Right kidney (tissue), 1 donor: ENCODE measurements around the gene IPP.
A peak's percentile ranks its signal among the peaks of the same experiment; 100 is the strongest.
"Not testable (repeated sequence)": the region's sequence is repeated elsewhere in the genome, so short reads cannot be mapped to it uniquely, and the experiment has no call there.

Experiments
- DNase-seq: peaks from one replicate; pipeline ENCODE4 v3.0.0-alpha.2; 2016

Gene IPP

DNA sequence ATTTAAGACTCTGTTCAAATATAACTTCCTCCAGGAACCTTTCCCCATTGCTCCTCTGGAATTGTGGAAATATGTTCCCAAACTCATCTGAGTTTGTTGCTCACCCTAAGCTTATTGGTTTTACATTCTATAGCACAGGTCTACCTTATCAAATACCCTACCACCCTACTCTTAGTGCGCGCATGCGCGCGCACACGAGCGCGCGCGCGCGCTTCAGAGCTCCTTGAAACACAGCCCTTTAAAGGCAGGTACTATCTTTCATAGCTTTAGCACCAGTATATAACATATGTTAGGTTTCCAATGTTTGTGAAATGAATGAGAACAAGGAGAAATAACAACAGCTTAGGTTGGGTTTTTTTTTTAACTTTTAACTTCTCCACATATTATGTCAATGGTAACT lies 3.5 kb downstream of the IPP start:
- DNase-seq: no peak

DNA sequence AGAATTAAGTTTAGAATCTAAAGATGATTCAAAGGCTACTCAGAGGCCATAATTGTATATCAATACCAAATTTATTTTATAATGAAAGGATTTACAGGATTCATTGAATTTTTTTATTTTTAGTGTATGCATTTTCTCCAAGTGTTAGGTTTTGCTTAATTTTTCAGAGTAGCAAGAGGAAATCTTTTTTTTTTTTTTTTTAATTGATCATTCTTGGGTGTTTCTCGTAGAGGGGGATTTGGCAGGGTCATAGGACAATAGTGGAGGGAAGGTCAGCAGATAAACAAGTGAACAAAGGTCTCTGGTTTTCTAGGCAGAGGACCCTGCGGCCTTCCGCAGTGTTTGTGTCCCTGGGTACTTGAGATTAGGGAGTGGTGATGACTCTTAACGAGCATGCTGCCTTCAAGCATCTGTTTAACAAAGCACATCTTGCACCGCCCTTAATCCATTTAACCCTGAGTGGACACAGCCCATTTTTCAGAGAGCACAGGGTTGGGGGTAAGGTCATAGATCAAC lies 10.8 kb downstream of the IPP start:
- not testable (repeated sequence) for DNase-seq

- DNase-seq: no peak
These were observed 11.3 kb downstream of the IPP start for GRCh38 chr1:45739137-45739536.

GRCh38 chr1:45730780-45731319 lies 19.6 kb downstream of the IPP start:
- DNase-seq: no peak

- no peak for DNase-seq
These were observed 20.2 kb downstream of the IPP start for GRCh38 chr1:45730075-45730779.

DNA sequence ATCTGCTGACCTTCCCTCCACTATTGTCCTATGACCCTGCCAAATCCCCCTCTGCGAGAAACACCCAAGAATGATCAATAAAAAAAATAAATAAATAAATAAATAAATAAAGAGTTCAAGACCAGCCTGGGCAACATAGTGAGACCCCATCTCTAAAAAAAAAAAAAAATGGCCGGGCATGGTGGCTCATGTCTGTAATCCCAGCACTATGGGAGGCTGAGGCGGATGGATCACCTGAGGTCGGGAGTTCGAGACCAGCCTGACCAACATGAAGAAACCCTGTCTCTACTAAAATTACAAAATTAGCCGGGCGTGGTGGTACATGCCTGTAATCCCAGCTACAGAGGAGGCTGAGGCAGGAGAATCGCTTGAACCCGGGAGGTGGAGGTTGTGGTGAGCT lies 24.4 kb downstream of the IPP start:
- not testable (repeated sequence) for DNase-seq

DNA sequence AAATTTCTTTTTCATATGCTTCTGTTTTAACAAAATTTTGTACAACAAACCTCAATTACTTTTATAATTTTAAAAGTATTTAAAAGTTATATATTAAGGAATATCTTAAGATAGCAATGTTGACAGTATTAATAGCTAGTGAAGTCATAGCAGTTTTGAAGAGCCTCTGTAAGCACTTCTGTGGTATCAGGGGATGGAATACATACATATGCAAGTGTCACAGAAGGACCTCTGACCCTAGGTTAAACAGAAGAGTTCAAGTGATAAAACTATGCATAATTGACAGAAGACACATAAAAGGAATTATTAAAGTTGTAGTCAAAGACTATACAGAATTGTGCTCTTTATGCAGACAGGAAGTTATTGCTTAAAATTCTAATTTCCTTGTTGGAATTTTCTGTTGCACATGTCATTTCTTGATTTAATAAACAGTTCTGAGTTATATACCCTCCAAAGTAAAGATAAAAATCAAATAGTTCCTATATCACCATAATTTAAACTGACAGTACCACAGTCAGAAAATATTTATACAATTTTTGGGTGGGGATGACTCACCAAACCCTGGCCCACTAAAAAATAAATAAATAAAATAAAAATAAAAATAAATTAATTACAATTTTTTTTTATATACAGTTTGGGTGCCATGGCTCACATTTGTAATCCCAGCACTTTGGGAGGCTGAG lies 27.1 kb downstream of the IPP start:
- DNase-seq: no peak

DNA sequence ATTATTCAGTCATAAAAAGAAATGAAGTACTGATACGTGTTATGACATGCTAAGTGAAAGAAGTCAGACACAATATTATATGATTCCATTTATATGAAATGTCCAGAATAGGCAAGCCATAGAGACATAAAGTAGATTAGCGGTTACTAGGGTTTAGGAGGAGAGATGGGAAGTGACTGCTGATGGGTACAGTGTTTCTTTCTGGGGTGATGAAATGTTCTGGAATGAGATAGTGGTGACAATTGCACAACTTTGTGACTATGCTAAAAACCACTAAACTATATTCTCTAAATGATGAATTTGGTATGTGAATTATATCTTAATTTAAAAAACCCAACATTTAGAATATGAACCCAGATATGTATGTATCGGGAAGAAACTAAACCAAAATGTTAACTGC lies 27.6 kb downstream of the IPP start:
- DNase-seq: no peak

- DNase-seq: no peak
These were observed 29.2 kb downstream of the IPP start for GRCh38 chr1:45721207-45721606.

DNA sequence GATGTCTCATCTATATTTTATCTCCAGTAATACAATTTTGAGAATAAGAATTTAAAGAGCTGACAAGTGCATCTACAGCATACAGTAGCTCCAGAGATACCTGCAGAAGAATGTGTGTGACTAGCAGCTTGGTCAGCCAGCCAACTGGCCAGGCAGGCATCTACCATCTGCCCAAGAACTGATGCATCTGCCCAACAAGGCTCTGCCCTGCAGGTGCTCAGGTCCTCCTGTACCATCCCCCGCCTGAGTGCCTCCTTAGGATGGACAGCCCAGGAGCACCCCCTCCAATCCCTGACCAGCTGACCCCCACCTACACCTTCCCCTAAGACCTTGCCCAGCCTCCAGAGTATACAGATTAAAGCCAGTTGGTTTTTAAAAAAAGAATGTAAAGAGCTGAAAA lies 32.2 kb downstream of the IPP start:
- DNase-seq: no peak

DNA sequence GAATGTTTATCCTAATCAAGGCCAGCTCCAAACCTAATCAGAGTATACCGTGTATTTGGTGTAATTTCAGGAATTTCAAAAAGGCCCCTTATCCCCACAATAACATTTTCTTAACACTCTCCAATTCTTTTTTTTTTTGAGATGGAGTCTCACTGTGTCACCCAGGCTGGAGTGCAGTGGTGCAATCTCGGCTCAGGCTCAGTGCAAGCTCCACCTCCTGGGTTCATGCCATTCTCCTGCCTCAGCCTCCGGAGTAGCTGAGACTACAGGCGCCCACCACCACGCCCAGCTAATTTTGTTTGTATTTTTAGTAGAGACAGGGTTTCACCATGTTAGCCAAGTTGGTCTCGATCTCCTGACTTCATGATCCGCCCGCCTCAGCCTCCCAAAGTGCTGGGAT lies 33.1 kb downstream of the IPP start:
- DNase-seq: not testable (repeated sequence)

DNA sequence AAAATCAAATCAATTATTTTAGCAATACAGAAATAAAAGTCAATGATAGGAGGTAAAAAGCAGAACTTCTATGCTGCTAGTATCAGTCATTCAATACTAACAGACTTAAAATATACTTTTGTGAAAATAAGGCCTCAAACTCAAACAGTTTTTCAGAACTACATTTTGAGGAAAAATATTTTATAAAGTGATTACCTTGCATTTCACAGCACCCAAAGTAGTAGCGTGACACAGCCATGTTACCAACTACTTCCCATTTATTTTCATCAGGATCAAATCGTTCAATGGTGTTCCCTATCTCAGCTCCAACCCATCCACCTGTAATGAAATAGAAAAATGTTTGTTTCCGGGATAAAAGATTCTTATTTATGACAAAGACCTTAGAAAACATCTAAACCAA lies 33.8 kb downstream of the IPP start:
- no peak for DNase-seq

GRCh38 chr1:45713711-45714110 lies 36.7 kb downstream of the IPP start:
- DNase-seq: no peak

- DNase-seq: no peak
These were observed 45.8 kb downstream of the IPP start for GRCh38 chr1:45704637-45705036.

- DNase-seq: no peak
These were observed 55.6 kb downstream of the IPP start for GRCh38 chr1:45694823-45695222.

- DNase-seq: not testable (repeated sequence)
These were observed 56.6 kb downstream of the IPP start for GRCh38 chr1:45693811-45694210.

GRCh38 chr1:45687754-45688740 lies 62.4 kb downstream of the IPP start, which contains the start of gene TMEM69:
Gene TMEM69 (plus strand): TSS chr1:45688181. CDS start chr1:45691069, 2,888 bp downstream.
- peak; percentile 92 for DNase-seq

GRCh38 chr1:45687014-45687753 lies 63.3 kb downstream of the IPP start:
- no peak for DNase-seq

DNA sequence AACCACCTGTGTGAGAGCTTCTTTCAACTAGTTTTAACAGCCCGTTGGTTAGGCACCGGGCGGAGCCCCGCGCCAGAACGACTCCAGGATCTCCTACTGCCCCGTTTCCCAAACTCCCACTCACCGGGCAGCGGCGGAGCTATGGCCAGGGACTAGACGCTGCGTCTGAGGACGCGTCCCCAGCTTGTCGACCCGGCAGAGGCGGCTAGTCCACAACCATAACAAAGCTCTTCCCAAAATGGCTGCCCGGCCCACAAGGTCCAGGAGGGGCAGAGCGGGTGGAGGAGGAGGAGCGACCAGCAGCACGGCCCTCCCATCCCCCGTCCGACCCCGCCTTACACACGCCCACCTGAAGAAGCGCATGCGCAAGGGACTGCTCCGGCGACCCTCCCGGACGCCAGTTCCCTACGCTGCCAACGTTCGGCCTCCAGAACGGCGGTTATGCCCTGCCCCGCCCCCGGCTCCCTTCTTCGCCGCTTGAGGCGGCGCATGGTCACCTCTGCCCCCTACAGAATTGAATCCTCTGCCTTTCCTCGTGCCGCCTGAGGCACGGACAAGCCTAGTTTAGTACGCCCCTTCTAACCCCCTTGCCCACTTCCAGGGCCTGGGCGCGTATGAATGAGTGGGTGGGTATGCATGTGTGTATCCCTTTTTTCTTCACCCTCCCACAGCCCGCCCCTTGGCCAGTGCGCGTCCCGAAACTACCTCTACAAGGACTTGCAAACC lies 64.0 kb downstream of the IPP start, which contains the start of gene GPBP1L1:
Gene GPBP1L1, minus strand, starts transcription at position 246 of the 726 bp plus-strand sequence. CDS start 27,446 bp downstream, outside the sequence.
- DNase-seq: peak; percentile 96

- no peak for DNase-seq
These were observed 64.5 kb downstream of the IPP start for GRCh38 chr1:45686015-45686287.
